Kidney tubule cell (primary cell): ENCODE measurements around the gene PIH1D1.
"Not testable (repeated sequence)": the region's sequence is repeated elsewhere in the genome, so short reads cannot be mapped to it uniquely, and the experiment has no call there.

Experiments used
- DNase-seq: peaks from one replicate; pipeline ENCODE4 v3.0.0-alpha.2; 2018; ENCODE audit warnings: low spot score

Gene PIH1D1

DNA sequence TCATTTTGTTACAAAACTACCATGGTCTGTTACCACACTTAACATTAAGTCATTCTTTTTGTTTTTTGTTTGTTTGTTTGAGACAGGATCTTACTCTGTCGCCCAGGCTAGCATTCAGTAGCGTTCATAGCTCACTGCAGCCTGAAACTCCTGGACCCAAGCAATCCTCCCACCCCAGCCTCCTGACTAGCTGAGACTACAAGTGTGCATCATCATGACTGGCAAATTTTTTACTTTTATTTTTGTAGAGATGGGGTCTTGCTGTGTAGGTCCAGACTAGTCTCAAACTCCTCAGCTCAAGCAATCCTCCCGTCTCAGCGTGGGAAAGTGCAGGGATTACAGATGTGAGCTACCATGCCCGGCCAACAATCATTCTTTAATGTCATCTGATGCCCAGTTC is 4.7 kb upstream of the PIH1D1 start:
- no peak for DNase-seq

DNA sequence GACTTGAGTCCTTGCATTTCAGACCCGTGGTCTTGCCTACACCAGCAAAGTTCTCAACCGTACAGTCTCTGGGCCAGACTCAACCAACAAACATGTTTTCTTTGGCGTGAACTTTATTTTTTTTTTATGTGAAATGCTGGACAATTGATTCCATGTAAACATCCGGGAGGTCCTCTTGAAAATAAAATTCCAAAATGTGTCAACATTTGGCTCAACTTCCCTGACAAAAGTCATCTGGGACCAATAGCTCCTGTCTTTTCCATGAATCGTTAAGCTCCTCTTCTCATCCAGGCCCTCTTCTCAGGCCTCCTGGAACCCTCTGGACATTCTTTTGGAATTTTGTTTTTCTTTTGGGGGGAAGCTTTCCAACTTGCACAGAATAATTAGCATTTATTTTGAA is 4.2 kb upstream of the PIH1D1 start:
- no peak for DNase-seq

DNA sequence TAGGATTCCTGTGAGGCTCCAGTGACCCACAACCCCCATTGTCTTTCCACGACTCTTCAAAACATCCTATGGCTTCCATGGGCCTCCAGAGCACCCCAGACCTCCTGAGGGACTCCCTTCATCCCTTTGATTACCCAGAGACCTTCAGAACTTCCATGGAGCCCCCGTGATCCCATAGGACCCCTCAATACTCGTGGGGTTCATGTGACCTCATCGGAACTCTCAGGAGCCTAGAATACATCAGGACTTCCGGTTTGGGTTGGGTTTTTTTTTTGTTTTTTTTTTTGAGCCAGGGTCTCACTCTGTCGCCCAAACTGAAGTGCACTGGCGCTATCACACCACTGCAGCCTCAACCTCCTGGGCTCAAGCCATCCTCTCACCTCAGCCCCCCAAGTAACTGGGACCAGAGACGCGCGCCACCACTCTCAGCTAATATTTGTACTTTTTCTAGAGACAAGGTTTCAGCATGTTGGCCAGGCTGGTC is 2.2 kb upstream of the PIH1D1 start:
- DNase-seq: no peak

DNA sequence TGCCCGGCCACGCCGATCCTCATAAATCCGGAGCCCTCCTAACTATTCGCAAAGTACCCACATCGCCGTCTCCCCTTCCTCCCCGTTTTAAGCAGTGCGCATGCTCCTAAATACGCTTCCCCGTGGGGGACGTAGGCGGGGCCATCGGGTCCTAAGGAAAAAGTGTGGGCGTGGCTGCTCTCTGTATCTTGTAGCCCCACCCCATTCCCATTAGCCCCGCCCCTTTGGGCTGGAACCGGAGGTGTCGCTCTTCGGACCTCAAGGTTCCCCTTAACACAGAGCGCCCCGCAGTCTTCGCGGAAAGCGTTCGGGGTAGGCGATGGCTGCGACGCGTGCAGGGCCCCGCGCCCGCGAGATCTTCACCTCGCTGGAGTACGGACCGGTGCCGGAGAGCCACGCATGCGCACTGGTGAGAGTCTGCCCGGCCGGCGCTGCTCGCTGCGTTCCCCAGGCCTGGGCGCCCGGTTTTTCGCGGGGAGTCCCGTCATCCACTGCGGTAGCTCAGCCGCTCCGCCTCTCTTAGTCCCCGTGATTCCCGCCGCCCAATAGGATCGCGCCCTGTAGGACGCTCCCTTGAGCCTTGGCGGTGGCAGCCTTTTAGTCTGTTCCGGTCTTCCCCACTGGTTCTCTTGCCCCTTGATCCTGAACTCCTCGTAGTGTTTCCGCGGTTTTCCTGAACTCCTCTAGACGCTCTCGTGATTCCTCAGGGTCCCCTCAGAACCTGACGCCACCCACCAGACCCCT is 1.6 kb upstream of the PIH1D1 start, which contains the start of gene ALDH16A1:
ALDH16A1 (plus strand) TSS at position 213 of the 744 bp plus-strand sequence; CDS start at position 320, 107 bp downstream.
- DNase-seq: peak; percentile 98

DNA sequence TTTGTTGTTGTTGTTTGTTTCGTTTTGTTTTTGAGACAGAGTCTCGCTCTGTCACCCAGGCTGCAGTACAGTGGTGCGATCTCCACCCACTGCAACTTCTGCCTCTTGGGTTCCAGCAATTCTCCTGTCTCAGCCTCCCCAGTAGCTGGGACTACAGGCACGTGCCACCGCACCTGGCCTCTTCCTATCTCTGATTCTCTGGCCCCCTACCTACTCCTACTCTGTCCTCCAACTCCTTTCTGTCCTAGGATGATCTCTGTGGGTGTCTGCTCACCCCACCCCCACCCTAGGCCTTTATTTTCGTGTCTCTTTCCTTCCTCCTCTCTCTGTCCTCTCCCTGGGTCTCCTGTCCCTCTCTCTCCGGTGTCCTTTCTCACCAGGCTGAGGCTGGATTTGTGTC is 1.2 kb downstream of the PIH1D1 start:
- DNase-seq: no peak

DNA sequence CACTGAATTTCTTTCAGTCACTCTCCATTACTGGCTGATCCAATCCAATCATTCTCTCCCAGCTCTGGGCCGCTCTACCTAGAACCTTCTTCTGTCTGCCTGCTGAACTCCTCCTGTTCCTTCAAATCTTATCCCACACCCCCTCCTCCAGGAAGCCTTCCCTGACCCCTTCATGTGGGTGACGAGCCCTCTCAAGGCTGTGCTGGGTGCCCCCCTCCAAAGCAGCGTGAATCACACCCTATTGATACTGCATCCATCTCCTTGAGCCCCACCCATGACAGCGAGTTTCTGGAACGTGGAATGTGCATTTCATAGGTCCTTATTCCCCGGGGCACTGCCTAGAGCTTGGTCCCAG is 3.2 kb downstream of the PIH1D1 start:
- DNase-seq: no peak

DNA sequence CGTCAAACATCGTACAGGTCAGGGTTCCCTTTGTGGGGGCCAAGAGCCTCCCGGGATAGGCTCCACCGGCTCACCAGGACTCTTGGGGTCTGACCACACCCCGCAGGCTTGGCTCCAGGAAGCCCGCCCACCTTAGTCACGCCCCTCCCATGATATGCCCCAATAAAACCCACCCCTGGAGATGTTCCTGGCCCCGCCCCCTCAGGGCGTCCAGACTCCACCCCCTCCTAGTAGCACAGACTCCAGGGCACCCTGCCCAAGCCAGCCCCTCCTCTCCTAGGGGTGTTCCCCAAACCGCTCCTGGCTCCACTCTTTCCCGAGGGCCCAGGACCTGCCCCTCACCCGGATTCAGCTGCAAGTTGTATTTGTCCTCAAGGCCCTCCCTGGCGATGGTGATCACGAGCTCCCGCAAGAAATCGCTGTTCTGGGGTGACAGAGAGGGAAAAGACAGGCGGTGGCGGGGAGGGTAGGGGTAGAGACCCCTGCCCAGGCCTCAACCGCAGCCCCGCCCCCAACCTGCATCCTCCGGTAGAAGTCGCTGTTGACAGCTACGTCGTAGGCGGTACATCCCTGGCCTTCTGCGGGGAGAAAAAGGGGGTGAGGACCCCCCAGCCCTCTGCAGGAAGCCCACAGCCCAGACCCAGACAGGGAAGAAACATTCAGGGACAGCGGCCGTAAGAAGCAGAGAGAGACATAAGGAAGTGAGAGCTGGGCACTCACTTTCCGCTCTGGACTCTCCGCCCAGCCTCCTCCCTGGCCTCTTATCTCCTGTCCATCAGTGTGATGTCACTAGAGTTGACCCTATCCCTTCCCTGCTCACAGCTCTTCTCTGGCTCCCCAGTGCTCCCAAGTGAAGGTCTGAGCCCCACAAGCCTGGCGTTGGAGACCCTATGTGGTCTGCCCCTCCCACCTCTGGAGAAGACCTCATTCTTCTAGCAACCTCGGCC is 3.9 kb downstream of the PIH1D1 start:
- no peak for DNase-seq

DNA sequence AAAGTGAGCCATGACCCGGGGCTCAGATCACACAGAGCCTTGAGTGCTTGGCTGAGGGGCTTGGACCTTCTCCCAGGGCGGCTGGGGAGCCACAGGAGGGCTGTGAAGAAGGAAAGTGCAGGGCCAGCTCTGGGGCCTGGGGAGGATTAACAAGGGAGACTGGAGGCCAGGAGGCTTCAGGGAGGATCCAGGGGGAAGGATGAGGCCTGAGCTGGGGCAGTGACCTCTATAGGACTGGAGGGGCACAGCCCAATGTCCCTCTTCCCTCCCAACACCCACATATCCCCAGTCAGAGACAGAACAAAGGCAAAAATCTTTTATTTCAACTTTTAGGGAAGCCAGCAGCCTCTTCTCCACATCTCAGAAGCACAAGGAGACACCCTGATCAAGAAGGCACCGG is 5.6 kb downstream of the PIH1D1 start:
- no peak for DNase-seq

DNA sequence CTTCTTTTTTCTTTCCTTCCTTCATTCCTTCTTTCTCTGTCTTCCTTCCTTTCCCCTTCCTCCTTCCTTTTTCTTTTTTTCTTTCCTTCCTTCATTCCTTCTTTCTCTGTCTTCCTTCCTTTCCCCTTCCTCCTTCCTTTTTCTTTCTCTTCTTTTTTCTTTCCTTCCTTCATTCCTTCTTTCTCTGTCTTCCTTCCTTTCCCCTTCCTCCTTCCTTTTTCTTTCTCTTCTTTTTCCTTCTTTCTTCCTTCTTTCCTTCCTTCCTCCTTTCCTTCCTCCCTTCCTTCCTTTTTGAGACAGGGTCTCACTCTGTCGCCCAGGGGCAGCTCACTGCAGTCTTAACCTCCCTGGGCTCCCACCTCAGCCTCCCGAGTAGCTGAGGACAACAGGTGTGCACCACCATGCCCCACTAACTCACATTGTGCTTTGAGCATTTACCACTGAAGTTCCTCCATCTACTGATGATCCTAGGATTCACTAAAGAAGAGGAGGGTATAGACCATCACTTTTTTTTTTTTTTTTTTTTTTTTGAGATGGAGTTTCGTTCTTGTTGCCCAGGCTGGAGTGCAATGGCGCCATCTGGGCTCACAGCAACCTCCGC is 7.4 kb downstream of the PIH1D1 start:
- DNase-seq: not testable (repeated sequence)

DNA sequence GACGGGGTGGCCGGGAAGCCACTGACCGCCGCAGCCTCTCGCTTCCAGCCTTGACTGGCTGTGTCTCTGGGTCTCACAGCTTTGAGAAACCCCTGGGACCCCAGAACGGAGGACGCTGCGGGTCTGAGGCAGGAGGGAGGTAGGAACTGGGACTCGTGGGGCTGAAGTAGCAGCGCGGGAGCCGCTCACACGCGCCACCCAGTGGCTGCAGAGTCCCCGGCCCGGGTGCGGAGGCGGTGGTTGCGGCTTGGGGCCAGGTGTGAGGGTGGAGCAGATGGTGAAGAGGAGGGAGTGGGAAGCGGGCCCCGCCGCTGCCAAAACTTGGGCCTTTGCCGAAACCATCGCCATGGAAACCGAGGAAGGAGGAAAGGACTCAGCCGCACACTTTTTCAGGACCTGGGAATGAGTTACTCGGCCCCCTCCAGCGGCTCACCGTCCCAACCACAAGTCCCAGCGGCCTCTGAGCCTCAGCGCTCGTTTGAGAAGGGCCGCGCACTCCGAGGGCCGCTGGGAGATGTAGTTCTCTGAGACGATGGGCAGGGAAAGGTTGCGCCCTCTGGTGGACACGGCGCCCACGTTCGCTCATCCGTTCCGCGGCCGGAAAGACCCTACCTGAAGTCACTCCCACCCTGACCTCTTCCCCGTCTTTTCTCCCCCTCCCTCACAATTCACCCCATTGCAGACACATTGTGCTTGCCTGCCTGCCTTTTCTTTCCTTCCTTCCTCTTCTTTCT is 8.1 kb downstream of the PIH1D1 start:
- DNase-seq: peak; percentile 94

DNA sequence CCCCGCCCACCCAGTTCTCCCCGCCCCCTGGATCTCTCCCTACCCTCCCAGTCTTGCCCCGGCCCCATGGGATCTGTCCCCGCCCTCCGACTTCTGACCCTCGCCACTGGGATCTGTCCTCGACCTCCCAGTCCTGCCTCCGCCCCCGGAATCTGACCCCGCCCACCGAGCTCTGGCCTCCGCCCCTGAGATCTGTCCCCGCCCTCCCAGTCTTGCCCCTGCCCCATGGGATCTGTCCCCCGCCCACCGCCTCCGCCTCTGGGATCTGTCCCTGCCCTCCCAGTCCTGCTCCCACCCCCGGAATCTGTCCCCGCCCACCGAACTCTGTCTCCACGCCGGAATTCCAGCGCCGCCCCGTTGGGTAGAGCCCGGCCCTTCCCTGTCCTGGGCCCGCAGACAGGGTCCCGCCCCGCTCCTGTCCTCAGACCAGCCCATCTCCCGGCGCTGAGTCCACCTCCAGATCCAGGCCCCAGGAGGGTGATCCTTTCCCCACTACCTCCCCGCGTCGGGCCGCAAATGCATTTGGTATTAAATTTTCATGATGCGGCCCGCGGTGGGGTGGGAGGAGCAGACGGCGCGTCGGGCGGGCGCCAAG is 8.7 kb downstream of the PIH1D1 start:
- peak; percentile 83 for DNase-seq

DNA sequence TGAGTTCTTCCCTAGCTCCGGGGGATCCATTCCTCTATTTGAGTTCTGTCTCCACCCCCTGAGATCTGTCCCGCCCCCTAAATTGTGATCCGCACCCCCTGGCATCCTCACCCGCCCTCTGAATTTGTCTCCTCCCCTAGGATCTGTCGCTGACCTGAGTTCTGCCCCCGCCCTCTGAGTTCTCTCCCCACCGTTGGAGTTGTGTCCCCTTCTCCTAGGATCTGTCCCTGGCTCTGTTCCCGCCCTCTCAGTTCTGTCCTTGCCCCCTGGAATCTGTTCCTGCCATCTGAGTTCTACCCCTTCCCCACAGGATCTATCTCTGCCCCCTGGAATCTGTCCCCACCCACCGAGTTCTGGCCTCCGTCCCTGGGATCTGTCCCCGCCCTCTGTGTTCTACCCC is 9.3 kb downstream of the PIH1D1 start:
- no peak for DNase-seq

DNA sequence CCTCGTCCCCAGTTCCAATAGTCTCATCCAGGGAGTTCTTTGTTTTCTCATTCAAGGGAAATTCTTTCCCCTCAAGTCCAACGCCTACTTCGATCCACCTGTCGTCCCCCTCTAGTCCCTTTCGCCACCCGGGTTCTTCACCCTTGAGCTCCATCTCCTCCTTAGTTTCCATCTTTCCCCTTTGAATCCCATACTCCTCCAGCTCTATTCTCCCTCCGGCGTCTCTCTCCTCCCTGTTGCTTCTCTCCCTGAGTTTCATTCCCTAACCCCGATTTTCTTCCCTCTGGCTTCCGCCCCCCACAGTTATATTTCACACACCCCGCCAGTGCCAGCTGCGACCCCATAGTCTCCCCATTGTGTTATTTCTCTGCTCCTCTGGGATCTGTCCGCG is 9.7 kb downstream of the PIH1D1 start:
- no peak for DNase-seq

DNA sequence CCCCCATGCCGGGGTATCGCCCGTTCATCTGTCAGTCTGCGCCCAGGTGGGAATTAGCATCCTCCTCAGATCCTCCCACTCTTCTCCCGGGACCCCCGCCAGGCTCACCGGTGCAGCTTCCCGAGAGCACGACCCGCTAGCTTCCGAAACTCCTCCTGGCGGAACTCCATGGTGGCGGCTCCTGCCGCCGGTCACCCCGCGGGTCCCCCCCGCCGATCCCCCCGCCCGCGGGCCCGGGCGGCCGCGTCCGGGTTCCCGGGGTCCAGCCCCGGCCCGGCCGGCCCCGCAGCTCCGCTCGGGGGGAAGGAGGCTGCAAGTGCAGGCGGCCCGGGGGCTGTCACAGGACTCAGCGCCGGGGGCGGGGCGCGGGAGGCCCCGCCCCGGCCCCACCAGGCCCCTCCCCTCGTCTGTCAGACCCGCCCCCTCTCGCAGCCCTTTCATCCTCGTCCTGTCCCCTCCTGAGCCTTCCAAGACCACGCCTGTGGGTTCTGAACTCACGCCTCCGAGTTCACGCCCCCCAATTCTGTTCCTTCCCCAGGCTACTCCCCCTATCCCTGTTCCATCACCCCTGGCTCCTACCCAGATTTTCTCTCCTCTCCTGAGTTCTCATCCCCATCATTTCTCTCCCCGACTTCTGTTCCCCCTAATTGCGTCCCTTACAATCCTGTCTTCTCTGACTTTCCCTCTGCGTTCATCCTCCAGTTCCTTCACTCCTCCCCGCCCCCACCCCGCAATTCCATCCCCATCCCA is 10.2 kb downstream of the PIH1D1 start, which contains the start of gene SLC17A7:
SLC17A7 (minus strand) TSS at position 318 of the 750 bp plus-strand sequence; CDS start at position 170, 148 bp downstream.
- DNase-seq: no peak

DNA sequence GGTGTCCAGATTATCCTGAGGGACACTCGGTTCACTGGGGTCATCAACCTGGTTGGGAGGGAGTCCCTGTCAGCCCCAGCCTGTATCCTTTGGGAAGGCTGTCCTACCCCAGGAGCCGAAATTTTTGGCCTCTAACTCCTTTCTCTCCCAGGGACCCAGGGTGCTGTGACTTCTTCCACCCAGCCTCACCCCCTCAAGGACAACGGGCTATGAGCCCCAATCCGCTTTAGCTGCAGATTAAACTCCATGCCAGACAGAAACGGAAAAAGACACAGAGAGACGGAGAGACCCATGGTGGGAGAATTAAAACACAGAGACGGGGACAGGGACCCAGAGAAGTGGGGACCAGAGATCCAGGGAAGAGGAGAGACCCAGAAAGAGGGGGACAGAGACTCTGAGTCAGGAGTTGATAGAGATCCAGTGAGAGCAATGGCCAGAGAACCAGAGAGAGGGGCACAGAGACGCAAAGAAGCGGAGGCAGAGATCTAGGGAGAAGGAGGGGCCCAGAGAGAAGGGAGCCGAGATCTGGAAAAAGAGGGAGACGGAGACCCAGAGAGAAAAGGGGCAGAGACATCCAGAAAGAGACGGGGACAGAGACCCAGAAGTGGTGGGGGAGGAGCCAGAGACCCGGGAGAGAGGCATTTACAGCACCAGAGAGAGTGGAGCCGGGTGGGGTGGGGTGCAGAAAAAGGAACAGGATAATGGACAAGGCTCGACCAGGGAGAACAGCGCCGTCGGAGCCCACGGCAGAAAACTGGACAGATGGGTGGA is 11.0 kb downstream of the PIH1D1 start:
- no peak for DNase-seq

DNA sequence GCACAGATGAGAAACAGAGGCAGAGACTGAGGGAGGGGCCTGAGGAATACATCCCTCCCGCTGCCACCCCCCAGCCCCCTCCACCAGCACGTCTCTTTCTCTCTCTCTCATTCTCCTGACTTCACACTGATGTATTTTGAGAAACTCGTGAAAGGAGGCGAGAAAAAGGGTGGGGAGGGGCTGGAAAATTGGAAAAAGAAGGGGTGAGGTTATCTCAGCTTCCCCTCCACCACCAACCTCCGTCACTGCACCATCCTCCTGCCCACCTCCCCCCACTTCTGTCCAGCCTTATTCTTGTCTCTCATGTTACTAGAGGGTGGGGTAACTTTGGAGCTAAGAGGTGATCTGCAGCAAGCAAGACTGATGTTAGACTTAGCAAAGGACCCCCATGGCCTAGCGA is 11.8 kb downstream of the PIH1D1 start:
- DNase-seq: no peak

DNA sequence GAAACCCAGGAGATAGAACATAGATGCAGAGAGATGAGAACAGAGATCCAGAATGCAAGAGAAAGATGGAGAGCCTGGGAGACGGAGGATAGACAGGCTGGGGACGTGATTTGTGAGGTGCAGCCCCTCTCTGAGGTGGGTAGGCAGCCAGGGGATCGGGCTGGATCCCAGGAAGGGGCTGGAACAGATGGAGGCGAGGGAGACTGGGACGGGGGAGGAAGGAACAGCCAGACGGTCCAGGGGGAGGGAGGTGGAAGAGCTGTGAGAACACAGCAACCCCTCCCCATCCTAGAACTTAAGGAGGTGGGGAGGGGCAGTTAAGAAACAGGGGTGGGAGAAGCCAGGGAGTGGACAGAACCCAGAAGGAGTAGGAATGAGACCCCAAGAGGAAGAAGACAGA is 13.4 kb downstream of the PIH1D1 start:
- DNase-seq: no peak

DNA sequence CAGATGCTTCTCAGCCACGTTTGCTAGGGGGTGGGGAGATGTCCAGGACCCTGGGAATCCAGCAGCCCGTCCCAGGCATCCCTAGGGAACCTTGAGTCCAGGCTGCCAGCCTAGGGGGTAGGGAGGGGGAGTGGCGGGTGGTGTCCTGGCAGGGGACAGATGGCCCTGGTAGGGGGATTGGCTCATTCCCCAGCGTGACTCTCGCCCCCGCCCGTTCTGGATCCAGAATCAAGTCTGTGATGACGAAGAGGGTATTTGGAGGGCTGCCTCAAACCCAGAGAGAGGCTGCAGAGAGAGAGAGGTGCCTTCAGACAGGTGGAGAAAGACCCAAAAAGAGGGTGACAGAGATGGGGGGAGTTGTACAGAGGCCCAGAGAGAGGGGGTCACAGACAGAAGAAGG is 14.4 kb downstream of the PIH1D1 start:
- DNase-seq: no peak

DNA sequence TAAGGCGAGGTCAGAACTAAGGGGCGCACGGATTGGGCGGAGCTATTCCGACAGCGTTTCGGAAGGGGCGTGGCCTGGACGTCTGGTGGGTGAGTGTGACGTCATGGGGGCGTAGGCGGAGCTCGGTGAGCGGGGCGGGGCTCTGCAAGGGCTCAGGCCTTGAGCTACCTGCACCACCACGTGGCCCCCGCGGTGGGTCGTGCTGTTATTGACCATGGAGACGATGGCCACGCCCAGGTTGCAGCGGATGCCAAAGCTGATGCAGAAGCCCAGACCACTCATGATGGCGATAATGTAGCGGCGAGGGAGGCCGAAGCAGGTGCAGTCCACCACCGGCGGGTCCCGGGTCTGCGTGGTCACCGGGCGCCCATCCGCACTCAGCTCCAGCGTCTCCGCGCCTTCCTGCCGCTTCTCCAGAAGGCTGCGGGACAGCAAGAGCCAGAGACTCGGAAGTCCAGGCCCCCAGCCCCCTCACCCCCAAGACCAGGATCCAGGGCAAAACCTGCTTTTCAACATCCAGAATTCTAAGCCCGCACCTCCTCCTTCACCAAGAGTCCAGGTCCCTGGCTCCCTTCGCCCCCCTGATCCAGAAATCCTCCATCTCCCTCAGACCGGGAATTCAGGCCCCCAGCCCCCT is 15.1 kb downstream of the PIH1D1 start:
- DNase-seq: no peak
